Neural cell (in vitro differentiated cells): Measurements from ENCODE around the gene MYO3B. TPM values are rescaled to one million over a fixed set of nuclear protein-coding genes. Genes with fewer than 3 reads are reported as not detected.

Experiments
- H2AFZ ChIP-seq: fragments of 200-600, 300-800 bp; sonication (generic), shearing (Covaris generic); 2 replicates; pipeline ENCODE4 v1.6.0; 2014; ENCODE audit warnings: low read depth, mild to moderate bottlenecking, antibody characterized with exemption, low read length, moderate library complexity
- H3F3A ChIP-seq: fragments of 200-600 bp; shearing (Covaris generic); 2 replicates; pipeline ENCODE4 v1.6.1; 2016; ENCODE audit warnings: mild to moderate bottlenecking, moderate library complexity, mixed read lengths, antibody characterized with exemption, low read length; ENCODE audit not compliant: insufficient read depth, poor library complexity, severe bottlenecking
- H3K27ac ChIP-seq: fragments of 200-600, 300-800 bp; sonication (generic), shearing (Covaris generic); 2 replicates; pipeline ENCODE4 v1.5.1; 2014; ENCODE audit warnings: mild to moderate bottlenecking, low read length, moderate library complexity
- H3K27me3 ChIP-seq: fragments of 300-800, 200-600 bp; sonication (generic), shearing (Covaris generic); 2 replicates; pipeline ENCODE4 v1.6.0; 2014; ENCODE audit warnings: mild to moderate bottlenecking, low read depth, low read length, moderate library complexity; ENCODE audit not compliant: insufficient read depth
- H3K36me3 ChIP-seq: fragments of 300-800, 200-600 bp; sonication (generic), shearing (Covaris generic); 2 replicates; pipeline ENCODE4 v1.5.1; 2014; ENCODE audit warnings: mild to moderate bottlenecking, antibody characterized with exemption, low read length, moderate library complexity; ENCODE audit not compliant: insufficient read depth
- H3K4me2 ChIP-seq: fragments of 300-800, 200-600 bp; sonication (generic), shearing (Covaris generic); 2 replicates; pipeline ENCODE4 v1.6.0; 2014; ENCODE audit warnings: mild to moderate bottlenecking, low read length
- H3K4me3 ChIP-seq: fragments of 300-800, 200-600 bp; sonication (generic), shearing (Covaris generic); 2 replicates; pipeline ENCODE4 v1.5.1; 2014; ENCODE audit warnings: mild to moderate bottlenecking, low read length, moderate library complexity
- H3K79me2 ChIP-seq: fragments of 200-600 bp; shearing (Covaris generic); replicated peaks from 2 replicates; pipeline ENCODE4 v1.6.0; 2014; ENCODE audit warnings: mild to moderate bottlenecking, low read length, moderate library complexity; ENCODE audit not compliant: insufficient read depth
- H3K9ac ChIP-seq: fragments of 300-800, 200-600 bp; sonication (generic), shearing (Covaris generic); 2 replicates; pipeline ENCODE4 v1.6.1; 2016; ENCODE audit warnings: mild to moderate bottlenecking, low read length, mixed read lengths
- H3K9me2 ChIP-seq: fragments of 200-600 bp; shearing (Covaris generic); 2 replicates; pipeline ENCODE4 v1.6.1; 2016; ENCODE audit warnings: mild to moderate bottlenecking, low read length, mixed read lengths; ENCODE audit not compliant: insufficient read depth
- H3K9me3 ChIP-seq: fragments of 200-600, 300-800 bp; sonication (generic), shearing (Covaris generic); 2 replicates; pipeline ENCODE4 v1.6.1; 2016; ENCODE audit warnings: mild to moderate bottlenecking, mixed run types, low read length, moderate library complexity, mixed read lengths
- H4K20me1 ChIP-seq: fragments of 200-600 bp; shearing (Covaris generic); 2 replicates; pipeline ENCODE4 v1.6.1; 2016; ENCODE audit warnings: mild to moderate bottlenecking, mixed run types; ENCODE audit not compliant: insufficient read depth
- EP300 ChIP-seq: fragments of 450-650 bp; conservative IDR thresholded peaks from 2 replicates; pipeline ENCODE4 v1.6.1; 2014; ENCODE audit warnings: antibody characterized with exemption, mild to moderate bottlenecking, moderate library complexity; ENCODE audit not compliant: poor library complexity, severe bottlenecking
- EZH2 ChIP-seq: fragments of 200-600, 300-800 bp; shearing (Covaris generic), sonication (generic); IDR thresholded peaks from 2 replicates; pipeline ENCODE4 v1.6.1; 2014; ENCODE audit warnings: antibody characterized with exemption, low read length, borderline replicate concordance, mild to moderate bottlenecking; ENCODE audit not compliant: insufficient read depth, poor library complexity, severe bottlenecking
- MXI1 ChIP-seq: fragments of 450-650 bp; conservative IDR thresholded peaks from 2 replicates; pipeline ENCODE4 v1.6.1; 2014; ENCODE audit warnings: antibody characterized with exemption, mild to moderate bottlenecking; ENCODE audit not compliant: poor library complexity, severe bottlenecking
- POLR2AphosphoS5 ChIP-seq: IDR thresholded peaks from 2 replicates; pipeline ENCODE4 v1.6.1; 2012
- RAD21 ChIP-seq: fragments of 450-650 bp; conservative IDR thresholded peaks from 2 replicates; pipeline ENCODE4 v1.6.1; 2014; ENCODE audit warnings: antibody characterized with exemption, mild to moderate bottlenecking, moderate library complexity
- REST ChIP-seq: IDR thresholded peaks from 2 replicates; pipeline ENCODE4 v1.6.1; 2012; ENCODE audit warnings: borderline replicate concordance
- SMC3 ChIP-seq: fragments of 450-650 bp; conservative IDR thresholded peaks from 2 replicates; pipeline ENCODE4 v1.6.1; 2014; ENCODE audit warnings: antibody characterized with exemption, mild to moderate bottlenecking, moderate library complexity; ENCODE audit not compliant: poor library complexity
- TAF1 ChIP-seq: IDR thresholded peaks from 2 replicates; pipeline ENCODE4 v1.6.1; 2012; ENCODE audit warnings: low read depth
- polyA plus RNA-seq: library from polyadenylated mRNA; depleted of rRNA; stranded (reverse); fragments of >200 nt; gene quantifications from 2 replicates; pipeline ENCODE4 v1.2.3, GENCODE V29; 2014
- TF ChIP-seq, protein P1 (sequence below): fragments of 450-650 bp; IDR thresholded peaks from 2 replicates; pipeline ENCODE4 v1.5.1; 2014; ENCODE audit warnings: antibody characterized with exemption, mild to moderate bottlenecking, moderate library complexity; ENCODE audit not compliant: poor library complexity, severe bottlenecking

The MYO3B gene
- polyA plus RNA-seq, 1 donor from 2014 or later = 0.11 TPM

- no peak overlapping the region for H3K4me2 ChIP-seq
- no peaks in the 10 kb centered on the region for H3F3A ChIP-seq
- H3K4me3 ChIP-seq = no peak overlapping the region
- H3K9me2 ChIP-seq = no peaks in the 10 kb centered on the region
- no peaks in the 10 kb centered on the region for H4K20me1 ChIP-seq
- H3K36me3 ChIP-seq = no peaks in the 10 kb centered on the region
- no peaks in the 10 kb centered on the region for H3K27me3 ChIP-seq
- H2AFZ ChIP-seq = no peak overlapping the region
- H3K9ac ChIP-seq = no peak overlapping the region
- no peak overlapping the region for H3K27ac ChIP-seq
- H3K79me2 ChIP-seq = no peaks in the 10 kb centered on the region
- H3K9me3 ChIP-seq = no peaks in the 10 kb centered on the region
- TF ChIP-seq EP300 = no peak
- TF ChIP-seq POLR2AphosphoS5 = no peak
- TF ChIP-seq TAF1 = no peak
- TF ChIP-seq MXI1 = no peak
- TF ChIP-seq EZH2 = no peak
- TF ChIP-seq RAD21 = no peak
- TF ChIP-seq, protein P1, sequence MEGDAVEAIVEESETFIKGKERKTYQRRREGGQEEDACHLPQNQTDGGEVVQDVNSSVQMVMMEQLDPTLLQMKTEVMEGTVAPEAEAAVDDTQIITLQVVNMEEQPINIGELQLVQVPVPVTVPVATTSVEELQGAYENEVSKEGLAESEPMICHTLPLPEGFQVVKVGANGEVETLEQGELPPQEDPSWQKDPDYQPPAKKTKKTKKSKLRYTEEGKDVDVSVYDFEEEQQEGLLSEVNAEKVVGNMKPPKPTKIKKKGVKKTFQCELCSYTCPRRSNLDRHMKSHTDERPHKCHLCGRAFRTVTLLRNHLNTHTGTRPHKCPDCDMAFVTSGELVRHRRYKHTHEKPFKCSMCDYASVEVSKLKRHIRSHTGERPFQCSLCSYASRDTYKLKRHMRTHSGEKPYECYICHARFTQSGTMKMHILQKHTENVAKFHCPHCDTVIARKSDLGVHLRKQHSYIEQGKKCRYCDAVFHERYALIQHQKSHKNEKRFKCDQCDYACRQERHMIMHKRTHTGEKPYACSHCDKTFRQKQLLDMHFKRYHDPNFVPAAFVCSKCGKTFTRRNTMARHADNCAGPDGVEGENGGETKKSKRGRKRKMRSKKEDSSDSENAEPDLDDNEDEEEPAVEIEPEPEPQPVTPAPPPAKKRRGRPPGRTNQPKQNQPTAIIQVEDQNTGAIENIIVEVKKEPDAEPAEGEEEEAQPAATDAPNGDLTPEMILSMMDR = no peak
- no peak for TF ChIP-seq SMC3
- no peak for TF ChIP-seq REST
Measured at GRCh38 chr2:170466632-170467031, 288.7 kb downstream of the MYO3B start.

GRCh38 chr2:170467568-170468422 is 289.8 kb downstream of the MYO3B start:
- H3F3A ChIP-seq = no peaks in the 10 kb centered on the region
- H3K9me2 ChIP-seq = no peaks in the 10 kb centered on the region
- no peaks in the 10 kb centered on the region for H3K36me3 ChIP-seq
- no peaks in the 10 kb centered on the region for H3K79me2 ChIP-seq
- TF ChIP-seq MXI1 (no peak), TAF1 (no peak), EP300 (no peak), EZH2 (no peak), REST (no peak)
- TF ChIP-seq, protein P1 = no peak
- no peak overlapping the region for H2AFZ ChIP-seq
- H3K9me3 ChIP-seq = no peaks in the 10 kb centered on the region
- H3K4me3 ChIP-seq = no peak overlapping the region
- no peak overlapping the region for H3K4me2 ChIP-seq
- no peaks in the 10 kb centered on the region for H3K27me3 ChIP-seq
- H3K27ac ChIP-seq = no peak overlapping the region
- H3K9ac ChIP-seq = no peak overlapping the region
- H4K20me1 ChIP-seq = no peaks in the 10 kb centered on the region
